ENCODE measurements around the gene CCL18.

DNA sequence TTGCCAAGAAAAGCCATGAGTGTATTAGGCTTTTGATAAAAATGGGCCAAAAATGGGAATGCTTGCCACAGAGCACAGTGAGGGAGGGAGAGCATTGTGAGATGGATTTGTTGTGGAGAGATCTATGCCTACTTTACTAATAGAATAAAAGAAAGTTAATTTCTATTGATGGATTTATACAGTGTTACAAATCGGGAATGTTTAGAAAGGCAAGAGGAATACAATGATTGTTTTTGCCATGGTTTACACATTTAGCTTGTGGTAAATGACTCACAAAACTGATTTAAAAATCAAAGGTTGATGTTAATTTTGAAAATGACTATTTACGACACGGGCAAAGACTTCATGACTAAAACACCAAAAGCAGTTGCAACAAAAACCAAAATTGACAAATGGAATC is 56.1 kb downstream of the CCL18 start:
- TF ChIP-seq, protein P1, sequence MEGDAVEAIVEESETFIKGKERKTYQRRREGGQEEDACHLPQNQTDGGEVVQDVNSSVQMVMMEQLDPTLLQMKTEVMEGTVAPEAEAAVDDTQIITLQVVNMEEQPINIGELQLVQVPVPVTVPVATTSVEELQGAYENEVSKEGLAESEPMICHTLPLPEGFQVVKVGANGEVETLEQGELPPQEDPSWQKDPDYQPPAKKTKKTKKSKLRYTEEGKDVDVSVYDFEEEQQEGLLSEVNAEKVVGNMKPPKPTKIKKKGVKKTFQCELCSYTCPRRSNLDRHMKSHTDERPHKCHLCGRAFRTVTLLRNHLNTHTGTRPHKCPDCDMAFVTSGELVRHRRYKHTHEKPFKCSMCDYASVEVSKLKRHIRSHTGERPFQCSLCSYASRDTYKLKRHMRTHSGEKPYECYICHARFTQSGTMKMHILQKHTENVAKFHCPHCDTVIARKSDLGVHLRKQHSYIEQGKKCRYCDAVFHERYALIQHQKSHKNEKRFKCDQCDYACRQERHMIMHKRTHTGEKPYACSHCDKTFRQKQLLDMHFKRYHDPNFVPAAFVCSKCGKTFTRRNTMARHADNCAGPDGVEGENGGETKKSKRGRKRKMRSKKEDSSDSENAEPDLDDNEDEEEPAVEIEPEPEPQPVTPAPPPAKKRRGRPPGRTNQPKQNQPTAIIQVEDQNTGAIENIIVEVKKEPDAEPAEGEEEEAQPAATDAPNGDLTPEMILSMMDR (conservative IDR thresholded peaks at IDR 0.05) = no peak
- TF ChIP-seq EZH2 (IDR thresholded peaks at IDR 0.05; ENCODE audit: low read depth) = no peak
